B cell (primary cell): ENCODE results near the gene TCP10L. TPM values are rescaled to one million over a fixed set of nuclear protein-coding genes. Genes with fewer than 3 reads are reported as not detected.

Experiments used
- ATAC-seq: fragments of 200-7000 bp; cut with Tn5 transposase; one replicate; pipeline ENCODE4 v1.10.0; 2021; ENCODE audit warnings: low read depth, mild to moderate bottlenecking, moderate number of reproducible peaks, moderate library complexity
- CTCF ChIA-PET: fragments of 350-600 bp; sonication (Branson Sonifier 250); formaldehyde crosslinking; loops from one replicate; lab custom pipeline; 2021; ENCODE audit warnings: antibody characterized with exemption, inconsistent platforms; lab: Charles Lee
- POLR2A ChIA-PET: fragments of 350-600 bp; sonication (Branson Sonifier 250); formaldehyde crosslinking; loops from one replicate; lab custom pipeline; 2021; ENCODE audit warnings: antibody characterized with exemption; lab: Charles Lee
- DNase-seq: peaks from one replicate; pipeline ENCODE4 v3.0.0; 2013
- H2AFZ ChIP-seq: 2 replicates; pipeline ENCODE4 v1.6.1; 2012; ENCODE audit warnings: mild to moderate bottlenecking, low read depth, low read length; ENCODE audit not compliant: insufficient read depth, poor library complexity, severe bottlenecking
- H3K27ac ChIP-seq, 2 donors: 1 replicate in 1 of 2; 2 replicates in 1 of 2; pipeline ENCODE4 v1.5.1; 2012 to 2013; ENCODE audit warnings: low read length in 2 of 2, mild to moderate bottlenecking in 2 of 2, moderate library complexity in 1 of 2
- H3K27me3 ChIP-seq, 4 experiments: fragments of 200-600 bp in 1 of 4; sonication (generic) in 1 of 4; replicated peaks in 1 of 4; 1 replicate in 2 of 4; 2 replicates in 2 of 4; pipeline versions ENCODE4 v1.6.1 to v1.7.0; 2013 to 2016; ENCODE audit warnings: low read length in 3 of 4, mild to moderate bottlenecking in 2 of 4, mixed read lengths in 1 of 4, moderate library complexity in 1 of 4; ENCODE audit not compliant: insufficient read depth in 4 of 4, control insufficient read depth in 3 of 4; ENCODE audit errors: control extremely low read depth in 1 of 4
- H3K36me3 ChIP-seq, 2 experiments: replicated peaks in 1 of 2; 1 replicate in 1 of 2; 2 replicates in 1 of 2; pipeline versions ENCODE4 v1.6.1 to v1.7.1; 2013; ENCODE audit warnings: low read length in 1 of 2; ENCODE audit not compliant: insufficient read depth in 2 of 2, control insufficient read depth in 1 of 2; ENCODE audit errors: control extremely low read depth in 1 of 2, extremely low read depth in 1 of 2
- H3K4me1 ChIP-seq, 2 donors: fragments of 200-600 bp in 1 of 2; sonication (generic) in 1 of 2; 1 replicate in 1 of 2; 2 replicates in 1 of 2; pipeline versions ENCODE4 v1.5.1 to v1.6.1; 2013 to 2017; ENCODE audit warnings: low read length in 2 of 2; ENCODE audit not compliant: control insufficient read depth in 2 of 2, insufficient read depth in 2 of 2
- H3K4me2 ChIP-seq: replicated peaks from 2 replicates; pipeline ENCODE3; 2012; ENCODE audit warnings: mild to moderate bottlenecking, low read depth, low read length; ENCODE audit not compliant: poor library complexity, severe bottlenecking
- H3K4me3 ChIP-seq, 5 experiments: fragments of 200-600 bp in 1 of 5; sonication (generic) in 1 of 5; 1 replicate in 3 of 5; 2 replicates in 2 of 5; pipeline versions ENCODE4 v1.5.1 to v1.7.0; 2011 to 2016; ENCODE audit warnings: low read length in 4 of 5, mild to moderate bottlenecking in 4 of 5, low read depth in 2 of 5, control low read depth in 1 of 5, moderate library complexity in 1 of 5; ENCODE audit not compliant: insufficient read depth in 1 of 5; ENCODE audit errors: control extremely low read depth in 1 of 5, extremely low read depth in 1 of 5
- H3K79me2 ChIP-seq: fragments of 200-600 bp; sonication (generic); one replicate; pipeline ENCODE4 v1.6.0; 2016; ENCODE audit warnings: low read length; ENCODE audit not compliant: control insufficient read depth, insufficient read depth
- H3K9ac ChIP-seq: fragments of 200-600 bp; sonication (generic); 2 replicates; pipeline ENCODE4 v1.6.1; 2017; ENCODE audit warnings: mild to moderate bottlenecking, low read length, moderate library complexity
- H3K9me3 ChIP-seq, 3 donors: one replicate each; pipeline versions ENCODE4 v1.6.1 to v1.7.1; 2013; ENCODE audit warnings: low read length in 2 of 3; ENCODE audit not compliant: control insufficient read depth in 2 of 3, insufficient read depth in 1 of 3; ENCODE audit errors: control extremely low read depth in 1 of 3
- H4K20me1 ChIP-seq: 2 replicates; pipeline ENCODE4 v1.6.0; 2012; ENCODE audit warnings: mild to moderate bottlenecking, low read length; ENCODE audit not compliant: insufficient read depth, control insufficient read depth, poor library complexity, severe bottlenecking
- H3K27ac Mint-ChIP-seq: one replicate; pipeline ENCODE4 v1.8.0; 2021; ENCODE audit warnings: mixed read lengths
- H3K27me3 Mint-ChIP-seq: one replicate; pipeline ENCODE4 v1.8.0; 2021; ENCODE audit warnings: mixed read lengths
- H3K4me1 Mint-ChIP-seq: one replicate; pipeline ENCODE4 v1.8.0; 2021; ENCODE audit warnings: mixed read lengths
- H3K4me3 Mint-ChIP-seq: one replicate; pipeline ENCODE4 v1.8.0; 2021; ENCODE audit warnings: mixed read lengths
- H3K9me3 Mint-ChIP-seq: one replicate; pipeline ENCODE4 v1.8.0; 2022; ENCODE audit warnings: mixed read lengths; ENCODE audit not compliant: insufficient read depth
- EZH2 ChIP-seq: IDR thresholded peaks from 2 replicates; pipeline ENCODE4 v1.6.1; 2012; ENCODE audit warnings: borderline replicate concordance, low read depth, mild to moderate bottlenecking, moderate library complexity, low read length; ENCODE audit not compliant: insufficient read depth, poor library complexity, severe bottlenecking
- WGBS: methylation state at CpG from one replicate; pipeline ENCODE4 v1.1.5; 2013; ENCODE audit warnings: missing lambda C conversion rate; ENCODE audit not compliant: insufficient coverage; 5-methylcytosine and 5-hydroxymethylcytosine counted together
- intact Hi-C: fragments of 100-400 bp; cut with micrococcal nuclease; formaldehyde crosslinking; loops from one replicate; pipeline ENCODE4 v1.10.0; 2022
- polyA plus RNA-seq: library from polyadenylated mRNA; depleted of rRNA; stranded (reverse); fragments of >200 nt; gene quantifications from 2 replicates; pipeline ENCODE4 v1.2.3, GENCODE V29; 2012
- total RNA-seq, 2 donors: library from RNA; stranded (reverse); fragments of 120-200 nt in 1 of 2; gene quantifications; 1 replicate in 1 of 2; 2 replicates in 1 of 2; pipeline versions ENCODE4 v1.2.3 to v1.2.4, GENCODE V29; 2013 to 2022
- TF ChIP-seq, protein P1 (sequence below): fragments of 200-600 bp; IDR thresholded peaks from one replicate; pipeline ENCODE4 v1.8.0; 2022; ENCODE audit warnings: antibody characterized with exemption, mild to moderate bottlenecking

Gene TCP10L
- total and polyA plus RNA-seq, 2 donors (not counting 1 experiment from before 2014, with no cell fraction given) = 0.39 TPM

DNA sequence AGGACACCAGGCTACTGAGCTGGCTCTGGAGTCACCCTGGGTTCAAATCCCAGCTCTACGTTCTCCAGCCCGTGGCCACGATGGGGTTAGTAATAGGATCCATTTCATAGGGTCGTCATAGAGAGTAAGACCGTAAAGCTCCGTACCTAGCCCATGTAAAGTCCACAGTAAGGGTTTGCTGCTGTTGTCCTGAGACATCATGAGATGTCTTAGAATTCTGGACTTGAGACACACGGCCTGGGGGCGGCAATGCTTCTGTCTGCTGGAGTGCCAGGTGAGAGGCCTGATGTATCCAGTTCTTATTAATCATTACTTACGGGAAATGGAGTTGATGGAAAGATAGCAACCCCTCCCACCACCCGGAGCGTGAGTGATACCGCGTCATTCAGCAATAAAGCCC, 3.6 kb downstream of the TCP10L start:
- no peak overlapping the region for H3K27ac Mint-ChIP-seq
- H3K27me3 Mint-ChIP-seq = no peaks in the 10 kb centered on the region
- H3K4me3 ChIP-seq = no peak overlapping the region
- no peak overlapping the region for H3K4me2 ChIP-seq
- peaks cover 0 to 2% (median 0%) of the 10 kb centered on the region in 3 donors for H3K9me3 ChIP-seq
- no peaks in the 10 kb centered on the region for H3K79me2 ChIP-seq
- over 99% methylated on average over 8 of the region's 13 CpGs for WGBS
- no peak for DNase-seq
- no peak overlapping the region for H3K9ac ChIP-seq
- H3K27ac ChIP-seq = no peak overlapping the region
- no peaks in the 10 kb centered on the region for H4K20me1 ChIP-seq
- no peaks in the 10 kb centered on the region for H3K27me3 ChIP-seq
- no peak overlapping the region for H3K4me3 Mint-ChIP-seq
- intact Hi-C loops = no loop called here
- ChIA-PET POLR2A (no interaction called here), CTCF (interaction anchor here (2.4 kb wide), 1 partner anchor 19 kb away, joined by 10 read pairs; no protein-coding TSS in a partner anchor)
- no peaks in the 10 kb centered on the region for H3K9me3 Mint-ChIP-seq
- ATAC-seq = no peak
- no peaks in the 10 kb centered on the region for H3K4me1 Mint-ChIP-seq
- H2AFZ ChIP-seq = no peak overlapping the region
- TF ChIP-seq, protein P1, sequence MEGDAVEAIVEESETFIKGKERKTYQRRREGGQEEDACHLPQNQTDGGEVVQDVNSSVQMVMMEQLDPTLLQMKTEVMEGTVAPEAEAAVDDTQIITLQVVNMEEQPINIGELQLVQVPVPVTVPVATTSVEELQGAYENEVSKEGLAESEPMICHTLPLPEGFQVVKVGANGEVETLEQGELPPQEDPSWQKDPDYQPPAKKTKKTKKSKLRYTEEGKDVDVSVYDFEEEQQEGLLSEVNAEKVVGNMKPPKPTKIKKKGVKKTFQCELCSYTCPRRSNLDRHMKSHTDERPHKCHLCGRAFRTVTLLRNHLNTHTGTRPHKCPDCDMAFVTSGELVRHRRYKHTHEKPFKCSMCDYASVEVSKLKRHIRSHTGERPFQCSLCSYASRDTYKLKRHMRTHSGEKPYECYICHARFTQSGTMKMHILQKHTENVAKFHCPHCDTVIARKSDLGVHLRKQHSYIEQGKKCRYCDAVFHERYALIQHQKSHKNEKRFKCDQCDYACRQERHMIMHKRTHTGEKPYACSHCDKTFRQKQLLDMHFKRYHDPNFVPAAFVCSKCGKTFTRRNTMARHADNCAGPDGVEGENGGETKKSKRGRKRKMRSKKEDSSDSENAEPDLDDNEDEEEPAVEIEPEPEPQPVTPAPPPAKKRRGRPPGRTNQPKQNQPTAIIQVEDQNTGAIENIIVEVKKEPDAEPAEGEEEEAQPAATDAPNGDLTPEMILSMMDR = no peak
- TF ChIP-seq EZH2 = no peak
- no peaks in the 10 kb centered on the region for H3K36me3 ChIP-seq
- H3K4me1 ChIP-seq = no peaks in the 10 kb centered on the region

DNA sequence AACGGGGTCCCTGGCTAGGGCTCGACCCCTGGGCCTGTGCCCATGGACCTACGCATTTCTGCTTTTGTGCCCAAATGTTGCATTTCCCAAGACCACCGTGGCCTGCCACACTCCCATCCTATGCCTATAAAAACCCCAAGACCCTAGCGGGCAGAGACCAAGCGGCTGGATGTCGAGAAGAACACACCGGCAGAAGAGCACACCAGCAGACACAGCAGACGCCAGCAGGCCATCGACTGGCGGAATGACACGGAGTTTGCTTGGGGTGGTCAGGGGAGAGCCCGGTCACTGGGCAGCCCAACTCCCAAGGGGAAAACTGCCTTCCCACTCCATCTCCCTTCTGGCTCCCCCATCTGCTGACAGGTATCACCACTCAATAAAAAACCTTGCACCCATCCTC, 4.4 kb downstream of the TCP10L start:
- no peak overlapping the region for H2AFZ ChIP-seq
- H3K27me3 ChIP-seq = no peaks in the 10 kb centered on the region
- H3K9me3 Mint-ChIP-seq = no peaks in the 10 kb centered on the region
- DNase-seq = no peak
- TF ChIP-seq, protein P1 = no peak
- no peak for TF ChIP-seq EZH2
- ChIA-PET POLR2A (no interaction called here), CTCF (interaction anchor here (1.6 to 2.4 kb wide), 2 partner anchors 12 to 19 kb away, joined by 5 to 10 read pairs; no protein-coding TSS in a partner anchor)
- peaks cover 0 to 2% (median 0%) of the 10 kb centered on the region in 3 donors for H3K9me3 ChIP-seq
- no peaks in the 10 kb centered on the region for H4K20me1 ChIP-seq
- H3K27ac Mint-ChIP-seq = no peak overlapping the region
- no peaks in the 10 kb centered on the region for H3K4me1 ChIP-seq
- no peaks in the 10 kb centered on the region for H3K27me3 Mint-ChIP-seq
- intact Hi-C loops = no loop called here
- H3K4me3 Mint-ChIP-seq = no peak overlapping the region
- H3K4me1 Mint-ChIP-seq = no peaks in the 10 kb centered on the region
- no peak overlapping the region for H3K4me3 ChIP-seq
- H3K9ac ChIP-seq = no peak overlapping the region
- H3K79me2 ChIP-seq = no peaks in the 10 kb centered on the region
- WGBS = 91% methylated on average over 13 of the region's 13 CpGs
- H3K36me3 ChIP-seq = no peaks in the 10 kb centered on the region
- H3K4me2 ChIP-seq = no peak overlapping the region
- ATAC-seq = no peak
- no peak overlapping the region for H3K27ac ChIP-seq
